ENCODE results near the gene IGFL4.

The IGFL4 gene

GRCh38 chr19:46040952-46041500, at the start of gene IGFL4:
IGFL4 (minus strand) TSS chr19:46041002; CDS start chr19:46040962, 40 bp downstream.
- no peak for DNase-seq

GRCh38 chr19:46090444-46090843, 49.6 kb upstream of the IGFL4 start:
- DNase-seq: no peak

GRCh38 chr19:46089432-46089831, 48.6 kb upstream of the IGFL4 start:
- DNase-seq: no peak

GRCh38 chr19:46088101-46088500, 47.3 kb upstream of the IGFL4 start:
- DNase-seq: no peak

GRCh38 chr19:46085888-46086287, 45.1 kb upstream of the IGFL4 start:
- no peak for DNase-seq

DNA sequence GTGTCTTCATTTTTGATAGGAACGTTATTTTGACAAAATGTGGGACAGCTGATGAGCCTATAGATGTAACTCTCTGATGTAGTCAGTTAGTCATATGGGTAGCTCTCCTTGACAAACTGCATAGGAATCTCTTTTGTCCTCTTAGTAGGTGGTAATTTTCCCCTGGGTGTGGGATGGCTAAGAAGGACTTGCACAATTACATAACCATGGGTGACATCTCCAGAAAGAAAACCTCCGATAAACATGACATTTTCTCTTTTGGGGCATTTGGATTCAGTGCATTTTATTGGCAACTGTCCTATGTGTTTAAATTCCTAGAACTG, 41.9 kb upstream of the IGFL4 start:
- DNase-seq: no peak

GRCh38 chr19:46081928-46082727, 41.3 kb upstream of the IGFL4 start:
- DNase-seq: peak in 1 of 2 experiments; percentile 43

- DNase-seq: no peak
Measured at GRCh38 chr19:46080561-46080960, 39.8 kb upstream of the IGFL4 start.

DNA sequence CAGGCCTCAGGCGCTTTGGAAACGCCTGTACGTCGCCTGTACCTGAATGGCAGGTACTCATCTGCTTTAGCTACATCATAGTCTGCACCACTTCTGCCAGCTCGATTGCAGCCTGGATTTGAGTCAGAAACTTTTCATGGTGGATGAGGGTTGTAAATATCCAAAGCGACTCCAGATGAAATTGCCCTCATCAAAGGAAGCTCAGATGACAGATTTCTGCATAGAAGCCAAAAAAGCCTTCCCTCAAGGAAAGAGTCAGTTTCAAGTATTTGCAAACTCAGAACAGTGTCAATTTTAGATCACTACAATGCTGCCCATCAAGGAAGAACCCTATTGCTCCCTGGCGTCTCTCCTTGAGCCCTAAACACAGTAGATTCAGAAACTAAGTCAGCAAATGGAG, 38.8 kb upstream of the IGFL4 start:
- no peak for DNase-seq

- DNase-seq: peak in 1 of 2 experiments; percentile 46
Measured at GRCh38 chr19:46078573-46079332, 38.0 kb upstream of the IGFL4 start.

DNA sequence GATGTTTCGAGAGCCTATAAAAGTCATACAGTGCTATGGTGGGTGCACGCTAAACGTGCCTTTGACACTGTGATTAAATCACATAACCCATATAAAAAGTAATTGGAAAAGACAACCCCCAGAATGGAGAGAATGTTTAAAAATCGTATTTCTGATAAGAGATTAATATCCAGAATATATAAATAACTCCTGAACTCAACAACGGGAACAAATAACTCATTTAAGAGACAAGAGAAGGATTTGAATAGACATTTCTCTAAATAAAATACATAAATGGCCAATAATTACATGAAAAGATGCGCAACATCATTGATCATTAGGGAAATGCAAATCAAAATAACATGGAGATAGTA, 37.0 kb upstream of the IGFL4 start:
- no peak for DNase-seq

- peak; percentile 82 to 94 for DNase-seq
Measured at GRCh38 chr19:46076951-46077814, 36.4 kb upstream of the IGFL4 start.

GRCh38 chr19:46076031-46076880, 35.5 kb upstream of the IGFL4 start:
- DNase-seq: no peak

DNA sequence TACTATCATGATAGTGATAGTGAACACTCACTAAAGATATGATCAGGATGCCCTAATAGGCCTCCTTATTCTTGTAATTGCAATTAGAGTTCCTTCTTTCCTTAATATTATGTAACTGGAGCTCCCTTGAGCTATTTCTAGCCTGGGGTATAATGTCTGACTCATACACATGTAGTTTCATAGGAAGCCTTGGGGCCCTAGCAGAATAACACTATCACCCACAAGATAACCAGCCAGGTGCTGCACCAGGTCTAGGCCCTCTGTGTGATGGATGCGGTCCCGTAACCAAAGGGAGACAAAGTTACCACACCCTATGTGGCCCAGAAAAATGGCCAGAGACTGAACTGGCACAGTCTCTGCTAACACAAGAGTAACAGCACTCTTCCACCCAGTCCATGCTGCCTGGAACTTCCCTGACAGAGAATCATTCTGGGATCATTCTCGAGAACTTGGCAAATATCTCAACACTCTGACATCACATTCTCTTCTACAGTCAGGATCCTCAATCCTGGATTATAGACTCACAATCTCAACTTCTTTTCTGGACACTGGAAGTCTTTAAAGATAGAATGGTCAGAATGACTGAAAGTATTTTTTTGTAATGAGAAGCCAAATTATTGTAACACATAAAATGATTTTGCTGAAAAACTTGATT, 32.6 kb upstream of the IGFL4 start:
- DNase-seq: no peak

GRCh38 chr19:46069806-46070341, 29.1 kb upstream of the IGFL4 start:
- DNase-seq: no peak

DNA sequence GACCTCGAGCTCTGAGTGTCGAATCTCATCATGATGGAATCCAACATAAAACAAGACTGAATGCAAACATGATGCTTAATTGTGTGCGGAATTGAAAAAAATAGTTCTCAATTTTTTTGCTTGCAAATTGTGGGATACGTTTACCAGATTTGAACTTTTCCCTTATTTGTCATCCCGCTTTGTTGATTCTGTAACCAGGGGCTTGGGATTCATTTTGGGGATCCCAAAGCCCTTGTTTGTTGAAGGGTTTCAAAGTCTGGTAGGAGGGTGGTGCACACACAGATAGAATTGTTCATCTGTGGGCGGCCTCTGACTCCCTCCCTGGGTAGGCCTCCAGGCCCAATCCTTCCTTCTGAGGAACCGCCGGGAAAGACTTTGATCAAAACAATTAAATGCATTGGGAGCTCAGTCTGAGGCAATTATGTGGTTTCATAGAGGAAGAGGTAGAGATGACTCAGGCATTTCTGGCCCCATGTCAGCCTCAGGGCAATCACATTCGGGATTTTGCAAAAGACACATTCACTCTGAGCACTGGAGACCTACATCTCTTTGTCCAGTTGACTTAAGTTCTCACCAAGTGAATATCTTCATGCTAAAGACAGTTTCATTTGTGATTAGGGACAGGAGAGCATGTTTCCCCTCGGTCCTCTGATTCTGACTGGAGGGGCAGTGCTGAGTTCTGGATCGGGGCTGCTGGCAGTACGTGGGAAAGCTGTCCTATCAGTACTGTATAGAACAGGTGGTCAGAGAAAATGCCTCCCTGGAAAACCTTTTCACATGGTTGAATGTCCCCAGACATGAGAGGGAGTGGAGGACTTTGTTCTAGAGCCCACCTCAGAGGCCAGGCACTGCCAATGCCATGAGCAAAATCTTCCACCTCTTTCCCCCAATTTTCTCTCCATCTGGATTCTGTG, 27.8 kb upstream of the IGFL4 start:
- no peak for DNase-seq

DNA sequence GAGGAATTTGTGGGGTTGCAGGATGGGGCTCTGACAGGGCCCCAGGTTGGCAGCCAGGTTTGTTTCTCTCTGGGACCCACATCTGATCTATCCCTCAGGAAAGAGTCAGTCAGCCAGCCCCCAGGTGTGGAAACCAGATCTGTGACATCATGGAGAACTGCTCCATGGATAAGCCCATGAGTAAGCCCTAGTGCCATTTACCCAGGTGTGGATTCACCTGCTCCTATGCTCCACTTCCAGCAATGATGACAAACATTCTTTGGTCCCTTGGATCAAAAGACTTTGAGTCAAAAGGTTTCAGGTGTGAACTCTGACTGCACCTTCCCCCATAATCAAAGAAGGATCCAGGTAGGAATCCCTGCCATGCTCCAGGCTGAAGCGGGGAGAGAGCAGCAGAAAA, 26.9 kb upstream of the IGFL4 start:
- DNase-seq: no peak

DNA sequence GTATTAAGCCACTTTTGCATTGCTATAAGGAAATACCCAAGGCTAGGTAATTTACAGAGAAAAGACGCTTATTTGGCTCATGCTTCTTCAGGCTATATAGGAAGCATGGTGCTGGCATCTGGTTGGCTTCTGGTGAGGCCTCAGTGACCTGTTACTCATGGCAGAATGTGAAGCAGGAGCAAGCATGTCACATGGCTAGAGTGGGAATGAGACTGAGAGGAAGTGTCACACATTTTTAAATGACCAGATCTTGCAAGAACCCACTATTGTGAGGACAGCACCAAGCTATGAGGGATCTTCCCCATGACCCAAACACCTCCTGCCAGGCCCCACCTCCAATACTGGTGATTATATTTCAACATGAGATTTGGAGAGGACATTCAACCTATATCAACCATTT, 25.7 kb upstream of the IGFL4 start:
- DNase-seq: no peak

GRCh38 chr19:46065486-46066071, 24.8 kb upstream of the IGFL4 start:
- no peak for DNase-seq

GRCh38 chr19:46063201-46063600, 22.4 kb upstream of the IGFL4 start:
- no peak for DNase-seq

All from NCI-H1930 (cell line).